HCT116 (cell line): Measurements from ENCODE around the gene ZNF606. TPM values are rescaled to one million over a fixed set of nuclear protein-coding genes. Genes with fewer than 3 reads are reported as not detected.

Source experiments
- ATAC-seq: fragments of 200-7000 bp; cut with Tn5 transposase; 2 replicates; pipeline ENCODE4 v1.9.1; 2020; ENCODE audit warnings: mild to moderate bottlenecking, moderate library complexity
- BruUV-seq: library from RNA; stranded (reverse); fragments of 400-500 nt; replicated peaks from 2 replicates; lab custom pipeline; 2021; lab: Mats Ljungman, UMichigan
- CTCF ChIA-PET: fragments of 300-600 bp; sonication (Branson Sonifier 250); formaldehyde crosslinking; loops from one replicate; lab custom pipeline; 2021; ENCODE audit warnings: antibody characterized with exemption; lab: Charles Lee
- POLR2A ChIA-PET: fragments of 300-600, 350-600 bp; sonication (Branson Sonifier 250); formaldehyde crosslinking; loops from one replicate; lab custom pipeline; 2021; ENCODE audit warnings: antibody characterized with exemption; lab: Charles Lee
- RAD21 ChIA-PET, 2 experiments: fragments of 300-600 bp; sonication (Branson Sonifier 250); formaldehyde crosslinking; loops; one replicate each; lab custom pipeline; 2023; ENCODE audit warnings: low total read pairs in 2 of 2; ENCODE audit not compliant: uncharacterized antibody in 2 of 2, unreplicated experiment in 2 of 2, low non-redundant PET in 1 of 2; lab: Charles Lee
- DNase-seq: peaks from one replicate; pipeline ENCODE4 v3.0.0-alpha.2; 2010; ENCODE audit warnings: low read depth, low spot score
- H2AFZ ChIP-seq: fragments of 200-600 bp; shearing (Covaris generic), sonication (generic); 2 replicates; pipeline ENCODE4 v1.6.1; 2017; ENCODE audit warnings: low read depth, mixed run types, mixed read lengths, antibody characterized with exemption, low read length; ENCODE audit not compliant: poor library complexity, severe bottlenecking
- H3K27ac ChIP-seq: 2 replicates; pipeline ENCODE4 v1.5.1; 2012; ENCODE audit warnings: low read depth, low read length
- H3K27me3 ChIP-seq: fragments of 200-600 bp; sonication (generic); 2 replicates; pipeline ENCODE4 v1.6.1; 2016; ENCODE audit warnings: mixed run types, low read length, mixed read lengths; ENCODE audit not compliant: insufficient read depth
- H3K36me3 ChIP-seq, 2 experiments: fragments of 200-500 bp in 1 of 2; fragments of 200-600 bp in 1 of 2; sonication (Bioruptor generic) in 1 of 2; sonication (generic) in 1 of 2; 2 replicates each; pipeline versions ENCODE4 v1.5.1 to v1.6.1; 2014 to 2016; ENCODE audit warnings: low read length in 2 of 2, inconsistent platforms in 1 of 2, mixed read lengths in 1 of 2, mixed run types in 1 of 2; ENCODE audit not compliant: insufficient read depth in 2 of 2, control insufficient read depth in 1 of 2
- H3K4me1 ChIP-seq, 2 experiments: fragments of 200-600 bp in 1 of 2; sonication (generic) in 1 of 2; 2 replicates each; pipeline versions ENCODE4 v1.5.1 to v1.6.1; 2012 to 2017; ENCODE audit warnings: low read length in 2 of 2, inconsistent platforms in 1 of 2, mild to moderate bottlenecking in 1 of 2, mixed read lengths in 1 of 2, mixed run types in 1 of 2, moderate library complexity in 1 of 2; ENCODE audit not compliant: insufficient read depth in 2 of 2, control insufficient read depth in 1 of 2
- H3K4me2 ChIP-seq: fragments of 200-600 bp; sonication (generic); 2 replicates; pipeline ENCODE4 v1.6.1; 2017; ENCODE audit warnings: mixed run types, low read length, mixed read lengths
- H3K4me3 ChIP-seq, 2 experiments: fragments of 200-600 bp in 1 of 2; sonication (generic) in 1 of 2; replicated peaks in 1 of 2; 2 replicates each; pipeline ENCODE4 v1.5.1; 2011 to 2016; ENCODE audit warnings: low read length in 2 of 2, control low read depth in 1 of 2, low read depth in 1 of 2, mild to moderate bottlenecking in 1 of 2, mixed read lengths in 1 of 2, mixed run types in 1 of 2
- H3K79me2 ChIP-seq: fragments of 200-600 bp; sonication (generic); 2 replicates; pipeline ENCODE4 v1.6.1; 2017; ENCODE audit warnings: mild to moderate bottlenecking, mixed run types, low read length, moderate library complexity, mixed read lengths; ENCODE audit not compliant: insufficient read depth
- H3K9ac ChIP-seq: fragments of 200-600 bp; sonication (generic); 2 replicates; pipeline ENCODE4 v1.6.1; 2016; ENCODE audit warnings: low read length, mixed read lengths
- H3K9me2 ChIP-seq: fragments of 200-600 bp; sonication (generic), shearing (Covaris generic); 2 replicates; pipeline ENCODE4 v1.6.1; 2017; ENCODE audit warnings: mixed run types, mild to moderate bottlenecking, moderate library complexity; ENCODE audit not compliant: insufficient read depth
- H3K9me3 ChIP-seq, 2 experiments: fragments of 200-500 bp in 1 of 2; fragments of 200-600 bp in 1 of 2; sonication (Bioruptor generic) in 1 of 2; sonication (generic) in 1 of 2; 2 replicates each; pipeline ENCODE4 v1.6.1; 2014 to 2017; ENCODE audit warnings: low read length in 2 of 2, mixed read lengths in 2 of 2, inconsistent platforms in 1 of 2, low read depth in 1 of 2, mild to moderate bottlenecking in 1 of 2, mixed run types in 1 of 2, moderate library complexity in 1 of 2; ENCODE audit not compliant: control insufficient read depth in 1 of 2, insufficient read depth in 1 of 2
- H4K20me1 ChIP-seq: fragments of 200-600 bp; sonication (generic), shearing (Covaris generic); 2 replicates; pipeline ENCODE4 v1.6.1; 2017; ENCODE audit warnings: mixed run types, mild to moderate bottlenecking, moderate library complexity; ENCODE audit not compliant: insufficient read depth
- EGR1 ChIP-seq: IDR thresholded peaks from 2 replicates; pipeline ENCODE4 v1.6.1; 2012; ENCODE audit warnings: low read depth
- EZH2 ChIP-seq: fragments of 200-600 bp; sonication (generic); IDR thresholded peaks from 2 replicates; pipeline ENCODE4 v1.6.1; 2017; ENCODE audit warnings: antibody characterized with exemption, mixed run types
- EZH2phosphoT487 ChIP-seq: fragments of 200-600 bp; IDR thresholded peaks from 2 replicates; pipeline ENCODE4 v1.6.1; 2018; ENCODE audit warnings: antibody characterized with exemption, borderline replicate concordance
- FOSL1 ChIP-seq: IDR thresholded peaks from 2 replicates; pipeline ENCODE4 v1.6.1; 2012; ENCODE audit warnings: low read depth
- MAX ChIP-seq: IDR thresholded peaks from 2 replicates; pipeline ENCODE4 v1.6.1; 2012
- POLR2A ChIP-seq: IDR thresholded peaks from 2 replicates; pipeline ENCODE4 v1.7.0; 2011; ENCODE audit warnings: borderline replicate concordance; ENCODE audit not compliant: insufficient read depth, insufficient read length; ENCODE audit errors: extremely low read depth
- REST ChIP-seq: IDR thresholded peaks from 2 replicates; pipeline ENCODE4 v1.6.1; 2012; ENCODE audit warnings: low read depth
- SP1 ChIP-seq: IDR thresholded peaks from 2 replicates; pipeline ENCODE4 v1.6.1; 2012; ENCODE audit warnings: low read depth
- YY1 ChIP-seq: IDR thresholded peaks from 2 replicates; pipeline ENCODE4 v1.6.1; 2011; ENCODE audit warnings: low read length, low read depth, moderate library complexity, mild to moderate bottlenecking; ENCODE audit not compliant: insufficient replicate concordance; ENCODE audit errors: extremely low read depth
- ZNF274 ChIP-seq: fragments of 200-500 bp; sonication (Bioruptor generic); IDR thresholded peaks from 2 replicates; pipeline ENCODE4 v1.6.1; 2014; ENCODE audit warnings: mild to moderate bottlenecking, low read depth, low read length, inconsistent platforms
- intact Hi-C: fragments of 100-400 bp; cut with micrococcal nuclease; formaldehyde crosslinking; loops from 2 replicates; pipeline ENCODE4 v1.10.0; 2022
- total RNA-seq: library from RNA; stranded (reverse); gene quantifications from one replicate; pipeline ENCODE4 v1.2.1, GENCODE V29; 2021; ENCODE audit not compliant: unreplicated experiment
- TF ChIP-seq, protein P1 (sequence below), 3 experiments: fragments of 200-600 bp in 1 of 3; sonication (generic) in 1 of 3; IDR thresholded peaks in 2 of 3; conservative IDR thresholded peaks in 1 of 3; 2 replicates each; pipeline ENCODE4 v1.5.1; 2012 to 2017; ENCODE audit warnings: low read depth in 2 of 3, low read length in 2 of 3, antibody characterized with exemption in 1 of 3, borderline replicate concordance in 1 of 3, control low read depth in 1 of 3, mild to moderate bottlenecking in 1 of 3, mixed read lengths in 1 of 3, mixed run types in 1 of 3, moderate library complexity in 1 of 3; ENCODE audit not compliant: insufficient read depth in 1 of 3
- TF ChIP-seq, protein P2 (sequence below): IDR thresholded peaks from 2 replicates; pipeline ENCODE4 v1.6.1; 2011; ENCODE audit warnings: mild to moderate bottlenecking, low read length, moderate library complexity; ENCODE audit not compliant: insufficient replicate concordance; ENCODE audit errors: extremely low read depth

The ZNF606 gene
- total RNA-seq, 1 experiment from 2014 or later: 0.05 TPM

DNA sequence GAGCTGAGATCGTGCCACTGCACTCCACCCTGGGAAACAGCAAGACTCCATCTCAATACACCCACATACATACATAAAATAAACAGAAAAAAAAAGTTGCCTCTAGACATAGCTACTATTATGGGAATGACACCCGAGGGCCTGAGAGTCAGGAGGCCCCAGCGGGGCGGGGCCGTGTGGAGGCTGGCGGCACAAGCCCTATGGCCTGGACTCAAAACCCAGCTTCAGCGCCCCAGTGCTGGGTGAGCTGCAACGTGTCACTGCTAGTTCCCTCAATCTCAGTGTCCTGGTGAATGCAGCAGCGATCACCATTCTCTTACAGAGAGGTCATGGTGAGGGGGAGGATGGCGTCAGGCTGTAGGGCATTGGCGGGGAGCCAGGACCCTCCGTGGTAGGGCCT is 22.0 kb upstream of the ZNF606 start (continued):
- TF ChIP-seq REST (no peak), EZH2 (no peak), ZNF274 (no peak), EGR1 (no peak), EZH2phosphoT487 (no peak)
- TF ChIP-seq, protein P1, sequence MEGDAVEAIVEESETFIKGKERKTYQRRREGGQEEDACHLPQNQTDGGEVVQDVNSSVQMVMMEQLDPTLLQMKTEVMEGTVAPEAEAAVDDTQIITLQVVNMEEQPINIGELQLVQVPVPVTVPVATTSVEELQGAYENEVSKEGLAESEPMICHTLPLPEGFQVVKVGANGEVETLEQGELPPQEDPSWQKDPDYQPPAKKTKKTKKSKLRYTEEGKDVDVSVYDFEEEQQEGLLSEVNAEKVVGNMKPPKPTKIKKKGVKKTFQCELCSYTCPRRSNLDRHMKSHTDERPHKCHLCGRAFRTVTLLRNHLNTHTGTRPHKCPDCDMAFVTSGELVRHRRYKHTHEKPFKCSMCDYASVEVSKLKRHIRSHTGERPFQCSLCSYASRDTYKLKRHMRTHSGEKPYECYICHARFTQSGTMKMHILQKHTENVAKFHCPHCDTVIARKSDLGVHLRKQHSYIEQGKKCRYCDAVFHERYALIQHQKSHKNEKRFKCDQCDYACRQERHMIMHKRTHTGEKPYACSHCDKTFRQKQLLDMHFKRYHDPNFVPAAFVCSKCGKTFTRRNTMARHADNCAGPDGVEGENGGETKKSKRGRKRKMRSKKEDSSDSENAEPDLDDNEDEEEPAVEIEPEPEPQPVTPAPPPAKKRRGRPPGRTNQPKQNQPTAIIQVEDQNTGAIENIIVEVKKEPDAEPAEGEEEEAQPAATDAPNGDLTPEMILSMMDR (IDR thresholded peaks at IDR 0.05 in 2 of 3, conservative IDR thresholded peaks at IDR 0.05 in 1 of 3; ENCODE audit: borderline replicate concordance in 1 of 3, insufficient read depth in 1 of 3, low read depth in 2 of 3, low read length in 2 of 3): no peak
- TF ChIP-seq, all 23 proteins: peak for 0

GRCh38 chr19:58022283-58022660 is 19.7 kb upstream of the ZNF606 start:
- no peaks in the 10 kb centered on the region for H4K20me1 ChIP-seq
- H3K36me3 ChIP-seq: no peaks in the 10 kb centered on the region
- H3K9me2 ChIP-seq: no peaks in the 10 kb centered on the region
- H3K4me3 ChIP-seq: no peak overlapping the region
- CTCF ChIA-PET: no interaction called here
- H3K27me3 ChIP-seq: no peaks in the 10 kb centered on the region
- no peaks in the 10 kb centered on the region for H3K79me2 ChIP-seq
- RAD21 ChIA-PET: no interaction called here
- H3K4me2 ChIP-seq: no peak overlapping the region
- ATAC-seq: no peak
- no peaks in the 10 kb centered on the region for H3K4me1 ChIP-seq
- no peak overlapping the region for H3K9ac ChIP-seq
- intact Hi-C loops: no loop called here
- POLR2A ChIA-PET: no interaction called here
- DNase-seq: no peak
- no TSS peak for BruUV-seq
- H3K27ac ChIP-seq: no peak overlapping the region
- H3K9me3 ChIP-seq: peaks cover 3 to 10% of the 10 kb centered on the region in 2 experiments; a peak in 2 of 4 replicates
- H2AFZ ChIP-seq: no peak overlapping the region
- TF ChIP-seq SP1 (no peak), YY1 (no peak), EZH2phosphoT487 (no peak), MAX (no peak), FOSL1 (no peak), POLR2A (no peak), REST (no peak)
- TF ChIP-seq, protein P2, sequence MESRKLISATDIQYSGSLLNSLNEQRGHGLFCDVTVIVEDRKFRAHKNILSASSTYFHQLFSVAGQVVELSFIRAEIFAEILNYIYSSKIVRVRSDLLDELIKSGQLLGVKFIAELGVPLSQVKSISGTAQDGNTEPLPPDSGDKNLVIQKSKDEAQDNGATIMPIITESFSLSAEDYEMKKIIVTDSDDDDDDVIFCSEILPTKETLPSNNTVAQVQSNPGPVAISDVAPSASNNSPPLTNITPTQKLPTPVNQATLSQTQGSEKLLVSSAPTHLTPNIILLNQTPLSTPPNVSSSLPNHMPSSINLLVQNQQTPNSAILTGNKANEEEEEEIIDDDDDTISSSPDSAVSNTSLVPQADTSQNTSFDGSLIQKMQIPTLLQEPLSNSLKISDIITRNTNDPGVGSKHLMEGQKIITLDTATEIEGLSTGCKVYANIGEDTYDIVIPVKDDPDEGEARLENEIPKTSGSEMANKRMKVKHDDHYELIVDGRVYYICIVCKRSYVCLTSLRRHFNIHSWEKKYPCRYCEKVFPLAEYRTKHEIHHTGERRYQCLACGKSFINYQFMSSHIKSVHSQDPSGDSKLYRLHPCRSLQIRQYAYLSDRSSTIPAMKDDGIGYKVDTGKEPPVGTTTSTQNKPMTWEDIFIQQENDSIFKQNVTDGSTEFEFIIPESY: no peak
